KMS-11 (cell line): Measurements from ENCODE around the gene KCTD21.
"Not testable (repeated sequence)": the region's sequence is repeated elsewhere in the genome, so short reads cannot be mapped to it uniquely, and the experiment has no call there.

Experiments
- H2AFZ ChIP-seq: fragments of 200-600 bp; sonication (generic); 2 replicates; pipeline ENCODE4 v1.6.1; 2016; ENCODE audit warnings: antibody characterized with exemption, mixed run types, low read depth
- H3K27ac ChIP-seq: fragments of 200-600 bp; sonication (generic); 2 replicates; pipeline ENCODE4 v1.6.1; 2016; ENCODE audit warnings: mild to moderate bottlenecking, mixed run types
- H3K27me3 ChIP-seq: fragments of 200-600 bp; sonication (generic); 2 replicates; pipeline ENCODE4 v1.6.1; 2017; ENCODE audit warnings: mild to moderate bottlenecking, low read depth, mixed run types, moderate library complexity; ENCODE audit not compliant: insufficient read depth
- H3K36me3 ChIP-seq: fragments of 200-600 bp; sonication (generic); 2 replicates; pipeline ENCODE4 v1.6.1; 2017; ENCODE audit warnings: mild to moderate bottlenecking, mixed run types; ENCODE audit not compliant: insufficient read depth
- H3K4me1 ChIP-seq: fragments of 200-600 bp; sonication (generic); 2 replicates; pipeline ENCODE4 v1.6.1; 2016; ENCODE audit warnings: mild to moderate bottlenecking, low read depth, mixed run types; ENCODE audit not compliant: poor library complexity, severe bottlenecking
- H3K4me2 ChIP-seq: fragments of 200-600 bp; sonication (generic); 2 replicates; pipeline ENCODE4 v1.7.0; 2016; ENCODE audit warnings: mild to moderate bottlenecking, mixed run types
- H3K4me3 ChIP-seq: fragments of 200-600 bp; sonication (generic); IDR thresholded peaks from 2 replicates; pipeline ENCODE4 v1.6.1; 2017; ENCODE audit warnings: low read depth, low read length, mixed read lengths; ENCODE audit not compliant: insufficient read depth
- H3K79me2 ChIP-seq: fragments of 200-600 bp; sonication (generic); 2 replicates; pipeline ENCODE4 v1.6.1; 2016; ENCODE audit warnings: low read depth, mixed run types; ENCODE audit not compliant: insufficient read depth
- H3K9ac ChIP-seq: fragments of 200-600 bp; sonication (generic); 2 replicates; pipeline ENCODE4 v1.6.1; 2016; ENCODE audit warnings: mild to moderate bottlenecking, mixed run types
- H4K20me1 ChIP-seq: fragments of 200-600 bp; sonication (generic); 2 replicates; pipeline ENCODE4 v1.6.1; 2016; ENCODE audit warnings: mild to moderate bottlenecking, mixed run types; ENCODE audit not compliant: insufficient read depth
- CTCF ChIP-seq: fragments of 200-600 bp; sonication (generic); conservative IDR thresholded peaks from 2 replicates; pipeline ENCODE4 v1.6.1; 2017; ENCODE audit warnings: low read depth, mild to moderate bottlenecking, antibody characterized with exemption, low read length, moderate library complexity, mixed read lengths

KCTD21 gene

DNA sequence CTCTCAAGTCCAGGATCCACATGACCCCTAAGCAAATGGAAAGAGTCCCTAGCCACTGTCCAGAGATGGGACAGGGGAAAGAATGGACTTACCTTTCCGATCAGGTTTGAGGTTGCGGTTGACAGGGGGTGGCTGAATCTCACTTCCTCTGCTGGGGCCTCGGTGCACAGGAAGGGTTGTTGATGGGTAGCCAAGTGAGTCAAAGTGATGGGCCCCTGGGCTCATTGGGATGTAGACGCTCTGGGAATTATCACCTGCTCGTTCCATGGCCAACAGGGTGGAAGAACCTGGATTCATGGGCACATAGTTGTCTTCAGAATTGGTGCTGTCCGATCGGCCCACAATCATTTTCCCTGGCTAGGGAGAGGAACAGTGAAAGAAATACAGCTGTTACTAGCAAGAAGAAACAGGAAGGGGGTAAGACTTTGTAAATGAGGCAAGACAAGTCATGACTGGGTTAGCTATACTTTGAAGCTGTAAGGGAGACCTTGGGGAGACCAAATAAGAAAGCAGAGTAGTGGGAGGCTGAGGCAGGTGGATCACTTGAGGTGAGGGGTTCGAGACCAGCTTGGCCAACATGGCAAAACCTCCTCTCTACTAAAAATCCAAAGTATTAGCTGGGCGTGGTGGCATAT lies 35.0 kb upstream of the KCTD21 start:
- Histone ChIP-seq H2AFZ (no peak overlapping the region), H4K20me1 (no peaks in the 10 kb centered on the region), H3K79me2 (no peaks in the 10 kb centered on the region), H3K27ac (no peak overlapping the region), H3K9ac (no peak overlapping the region), H3K4me2 (no peak overlapping the region), H3K36me3 (no peaks in the 10 kb centered on the region), H3K27me3 (no peaks in the 10 kb centered on the region), H3K4me3 (no peak overlapping the region), H3K4me1 (peaks cover under 1% of the 10 kb centered on the region)
- no peak for TF ChIP-seq CTCF

GRCh38 chr11:78222726-78223125 lies 34.3 kb upstream of the KCTD21 start:
- not testable (repeated sequence) for H2AFZ ChIP-seq, H3K27me3 ChIP-seq, H3K9ac ChIP-seq, H3K4me1 ChIP-seq, H4K20me1 ChIP-seq, H3K4me3 ChIP-seq, H3K36me3 ChIP-seq, H3K4me2 ChIP-seq, H3K79me2 ChIP-seq, H3K27ac ChIP-seq

- no peaks in the 10 kb centered on the region for H3K4me1 ChIP-seq
- H4K20me1 ChIP-seq: no peaks in the 10 kb centered on the region
- no peak overlapping the region for H3K4me3 ChIP-seq
- no peaks in the 10 kb centered on the region for H3K79me2 ChIP-seq
- H3K27me3 ChIP-seq: no peaks in the 10 kb centered on the region
- no peak overlapping the region for H3K9ac ChIP-seq
- TF ChIP-seq CTCF: no peak
- H3K36me3 ChIP-seq: no peaks in the 10 kb centered on the region
- no peak overlapping the region for H3K27ac ChIP-seq
- H3K4me2 ChIP-seq: no peak overlapping the region
- H2AFZ ChIP-seq: no peak overlapping the region
Observed at GRCh38 chr11:78221396-78222315, 33.2 kb upstream of the KCTD21 start.

- Histone ChIP-seq H3K4me1 (no peaks in the 10 kb centered on the region), H3K9ac (no peak overlapping the region), H3K79me2 (no peaks in the 10 kb centered on the region), H3K27ac (no peak overlapping the region), H3K4me2 (no peak overlapping the region), H4K20me1 (no peaks in the 10 kb centered on the region), H3K27me3 (no peaks in the 10 kb centered on the region), H2AFZ (no peak overlapping the region), H3K4me3 (no peak overlapping the region), H3K36me3 (no peaks in the 10 kb centered on the region)
- TF ChIP-seq CTCF: no peak
Observed at GRCh38 chr11:78220218-78221157, 32.1 kb upstream of the KCTD21 start.
